ENCODE results near the gene SERPINB1.

The SERPINB1 gene

GRCh38 chr6:2831392-2831791 lies 10.3 kb downstream of the SERPINB1 start:
- Histone ChIP-seq H3K36me3 (no peaks in the 10 kb centered on the region), H3K4me3 (ENCODE audit: low read depth, low read length) (no peak overlapping the region), H3K4me1 (no peaks in the 10 kb centered on the region), H3K9me3 (no peaks in the 10 kb centered on the region; the same call in 1 of the 2 replicates), H3K27me3 (no peaks in the 10 kb centered on the region)
- DNase-seq = no peak
- no peak for TF ChIP-seq CTCF (IDR thresholded peaks at IDR 0.05; ENCODE audit: low read depth, low read length)

GRCh38 chr6:2830183-2830582 lies 11.5 kb downstream of the SERPINB1 start:
- no peaks in the 10 kb centered on the region for H3K36me3 ChIP-seq
- H3K4me1 ChIP-seq = no peaks in the 10 kb centered on the region
- H3K4me3 ChIP-seq (ENCODE audit: low read depth, low read length) = no peak overlapping the region
- no peak for TF ChIP-seq CTCF (IDR thresholded peaks at IDR 0.05; ENCODE audit: low read depth, low read length)
- no peaks in the 10 kb centered on the region; the same call in none of the 2 replicates for H3K9me3 ChIP-seq
- DNase-seq = no peak
- no peaks in the 10 kb centered on the region for H3K27me3 ChIP-seq

GRCh38 chr6:2829253-2829652 lies 12.4 kb downstream of the SERPINB1 start:
- TF ChIP-seq CTCF (IDR thresholded peaks at IDR 0.05; ENCODE audit: low read depth, low read length) = no peak
- DNase-seq = no peak

GRCh38 chr6:2828629-2829028 lies 13.0 kb downstream of the SERPINB1 start:
- Histone ChIP-seq H3K27me3 (no peaks in the 10 kb centered on the region), H3K9me3 (no peaks in the 10 kb centered on the region; the same call in none of the 2 replicates), H3K36me3 (no peaks in the 10 kb centered on the region), H3K4me3 (ENCODE audit: low read depth, low read length) (no peak overlapping the region), H3K4me1 (no peaks in the 10 kb centered on the region)
- no peak for DNase-seq
- TF ChIP-seq CTCF (IDR thresholded peaks at IDR 0.05; ENCODE audit: low read depth, low read length) = no peak

More at GRCh38 chr6:2829253-2829652, 12.4 kb downstream of the SERPINB1 start:
- Histone ChIP-seq H3K4me3 (ENCODE audit: low read depth, low read length) (no peak overlapping the region), H3K4me1 (no peaks in the 10 kb centered on the region), H3K27me3 (no peaks in the 10 kb centered on the region), H3K9me3 (no peaks in the 10 kb centered on the region; the same call in none of the 2 replicates), H3K36me3 (no peaks in the 10 kb centered on the region)

- H3K4me3 ChIP-seq (ENCODE audit: low read depth, low read length) = no peak overlapping the region
- DNase-seq = no peak
- H3K9me3 ChIP-seq = no peaks in the 10 kb centered on the region; the same call in none of the 2 replicates
- no peak for TF ChIP-seq CTCF (IDR thresholded peaks at IDR 0.05; ENCODE audit: low read depth, low read length)
- no peaks in the 10 kb centered on the region for H3K27me3 ChIP-seq
- H3K4me1 ChIP-seq = no peaks in the 10 kb centered on the region; the same call in 1 of the 2 replicates
- H3K36me3 ChIP-seq = no peaks in the 10 kb centered on the region
Observed at GRCh38 chr6:2827142-2827541, 14.5 kb downstream of the SERPINB1 start.

GRCh38 chr6:2826131-2826530 lies 15.5 kb downstream of the SERPINB1 start:
- DNase-seq = no peak

More at GRCh38 chr6:2826131-2826530, 15.5 kb downstream of the SERPINB1 start:
- H3K27me3 ChIP-seq = no peaks in the 10 kb centered on the region
- no peak overlapping the region for H3K4me3 ChIP-seq (ENCODE audit: low read depth, low read length)
- no peaks in the 10 kb centered on the region for H3K36me3 ChIP-seq
- H3K9me3 ChIP-seq = no peaks in the 10 kb centered on the region; the same call in 1 of the 2 replicates
- H3K4me1 ChIP-seq = no peaks in the 10 kb centered on the region; the same call in 1 of the 2 replicates
- TF ChIP-seq CTCF (IDR thresholded peaks at IDR 0.05; ENCODE audit: low read depth, low read length) = no peak

All from BE2C (cell line).